Mammary epithelial cell (primary cell): ENCODE data around the gene PPP6C.

Source experiments
- EZH2 ChIP-seq: IDR thresholded peaks from 2 replicates; pipeline ENCODE4 v1.6.1; 2012; ENCODE audit warnings: low read length, inconsistent platforms, borderline replicate concordance
- TF ChIP-seq, protein P1 (sequence below), 2 donors: IDR thresholded peaks in 1 of 2; conservative IDR thresholded peaks in 1 of 2; 2 replicates each; pipeline ENCODE4 v1.5.1; 2011 to 2012; ENCODE audit warnings: inconsistent platforms in 2 of 2, low read length in 2 of 2, mild to moderate bottlenecking in 2 of 2, control low read depth in 1 of 2, low read depth in 1 of 2; ENCODE audit not compliant: insufficient read depth in 1 of 2; ENCODE audit errors: extremely low read depth in 1 of 2

DNA sequence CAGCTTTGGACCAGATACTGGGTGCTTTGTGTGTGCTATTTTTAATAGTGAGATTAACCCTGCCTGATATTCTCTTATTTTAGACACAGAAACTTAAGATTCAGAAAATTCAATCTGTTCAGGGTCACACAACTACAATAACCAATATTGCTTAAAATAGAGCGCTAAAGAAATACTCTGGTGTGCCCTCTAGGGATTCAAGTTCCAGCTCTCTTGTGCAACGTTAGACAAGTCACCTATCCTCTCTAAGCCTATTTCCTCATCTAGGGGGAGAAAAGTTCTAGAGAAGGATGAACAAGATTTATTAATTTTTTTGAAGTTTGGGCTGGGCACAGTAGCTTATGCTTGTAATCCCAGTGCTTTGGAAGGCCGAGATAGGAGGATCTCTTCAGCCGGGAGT is 44.2 kb downstream of the PPP6C start:
- TF ChIP-seq, protein P1, sequence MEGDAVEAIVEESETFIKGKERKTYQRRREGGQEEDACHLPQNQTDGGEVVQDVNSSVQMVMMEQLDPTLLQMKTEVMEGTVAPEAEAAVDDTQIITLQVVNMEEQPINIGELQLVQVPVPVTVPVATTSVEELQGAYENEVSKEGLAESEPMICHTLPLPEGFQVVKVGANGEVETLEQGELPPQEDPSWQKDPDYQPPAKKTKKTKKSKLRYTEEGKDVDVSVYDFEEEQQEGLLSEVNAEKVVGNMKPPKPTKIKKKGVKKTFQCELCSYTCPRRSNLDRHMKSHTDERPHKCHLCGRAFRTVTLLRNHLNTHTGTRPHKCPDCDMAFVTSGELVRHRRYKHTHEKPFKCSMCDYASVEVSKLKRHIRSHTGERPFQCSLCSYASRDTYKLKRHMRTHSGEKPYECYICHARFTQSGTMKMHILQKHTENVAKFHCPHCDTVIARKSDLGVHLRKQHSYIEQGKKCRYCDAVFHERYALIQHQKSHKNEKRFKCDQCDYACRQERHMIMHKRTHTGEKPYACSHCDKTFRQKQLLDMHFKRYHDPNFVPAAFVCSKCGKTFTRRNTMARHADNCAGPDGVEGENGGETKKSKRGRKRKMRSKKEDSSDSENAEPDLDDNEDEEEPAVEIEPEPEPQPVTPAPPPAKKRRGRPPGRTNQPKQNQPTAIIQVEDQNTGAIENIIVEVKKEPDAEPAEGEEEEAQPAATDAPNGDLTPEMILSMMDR (conservative IDR thresholded peaks at IDR 0.05 in 1 of 2, IDR thresholded peaks at IDR 0.05 in 1 of 2; ENCODE audit: extremely low read depth in 1 of 2, insufficient read depth in 1 of 2, low read depth in 1 of 2, low read length in 2 of 2), result no peak
- TF ChIP-seq EZH2, result no peak
